Stomach (tissue), 4 donors: ENCODE data around the gene HS6ST3.

ENCODE experiments used
- CTCF ChIP-seq, 7 experiments: fragments of 450-650 bp in 4 of 7; fragments of 200-600 bp in 3 of 7; sonication (generic) in 3 of 7; IDR thresholded peaks; one replicate each; pipeline ENCODE4 v1.5.1; 2016 to 2019; ENCODE audit warnings: antibody characterized with exemption in 7 of 7, control low read depth in 2 of 7, mild to moderate bottlenecking in 1 of 7
- EP300 ChIP-seq: sonication (generic); formaldehyde crosslinking; IDR thresholded peaks from one replicate; pipeline ENCODE4 v1.6.1; 2017; ENCODE audit warnings: antibody characterized with exemption
- POLR2A ChIP-seq, 4 donors: fragments of 450-650 bp; IDR thresholded peaks; one replicate each; pipeline ENCODE4 v1.6.1; 2016; ENCODE audit warnings: antibody characterized with exemption in 4 of 4, control low read depth in 2 of 4, mild to moderate bottlenecking in 1 of 4, moderate library complexity in 1 of 4
- POLR2AphosphoS5 ChIP-seq, 3 donors: sonication (generic); formaldehyde crosslinking; IDR thresholded peaks; one replicate each; pipeline ENCODE4 v1.6.1; 2016; ENCODE audit warnings: antibody characterized with exemption in 3 of 3

GRCh38 chr13:96475103-96475502, 385.2 kb downstream of the HS6ST3 start:
- TF ChIP-seq CTCF (IDR thresholded peaks at IDR 0.05): no peak
- TF ChIP-seq POLR2A (IDR thresholded peaks at IDR 0.05): no peak
- TF ChIP-seq POLR2AphosphoS5 (IDR thresholded peaks at IDR 0.05): no peak
- no peak for TF ChIP-seq EP300
